Liver (tissue), 9 donors: ENCODE data around the gene ADAM10. TPM values are rescaled to one million over a fixed set of nuclear protein-coding genes. Genes with fewer than 3 reads are reported as not detected.

Source experiments
- DNase-seq: peaks from one replicate; pipeline ENCODE4 v3.0.0-alpha.2; 2017; ENCODE audit warnings: low spot score
- H3K27ac ChIP-seq, 2 donors: one replicate each; pipeline ENCODE4 v1.7.0; 2013; ENCODE audit warnings: inconsistent platforms in 2 of 2, low read length in 2 of 2, control low read depth in 1 of 2, low read depth in 1 of 2, mild to moderate bottlenecking in 1 of 2
- H3K27me3 ChIP-seq, 4 donors: one replicate each; pipeline versions ENCODE4 v1.6.1 to v1.7.0; 2013; ENCODE audit warnings: low read length in 3 of 4, inconsistent platforms in 1 of 4, mild to moderate bottlenecking in 1 of 4, moderate library complexity in 1 of 4; ENCODE audit not compliant: control insufficient read depth in 4 of 4, insufficient read depth in 4 of 4
- H3K36me3 ChIP-seq, 4 donors: one replicate each; pipeline versions ENCODE4 v1.6.1 to v1.7.0; 2013; ENCODE audit warnings: low read length in 3 of 4, mild to moderate bottlenecking in 3 of 4, low read depth in 1 of 4, moderate library complexity in 1 of 4; ENCODE audit not compliant: control insufficient read depth in 4 of 4, insufficient read depth in 3 of 4
- H3K4me1 ChIP-seq, 4 donors: one replicate each; pipeline versions ENCODE4 v1.6.1 to v1.7.0; 2013; ENCODE audit warnings: low read length in 3 of 4, mild to moderate bottlenecking in 3 of 4, moderate library complexity in 1 of 4; ENCODE audit not compliant: control insufficient read depth in 4 of 4, insufficient read depth in 4 of 4
- H3K4me3 ChIP-seq, 3 donors: one replicate each; pipeline versions ENCODE4 v1.6.1 to v1.7.0; 2013; ENCODE audit warnings: low read length in 3 of 3, control low read depth in 1 of 3, low read depth in 1 of 3, mild to moderate bottlenecking in 1 of 3
- H3K9ac ChIP-seq, 2 donors: one replicate each; pipeline ENCODE4 v1.7.0; 2013; ENCODE audit warnings: low read length in 2 of 2, mild to moderate bottlenecking in 2 of 2, moderate library complexity in 2 of 2, control low read depth in 1 of 2, low read depth in 1 of 2
- H3K9me3 ChIP-seq, 4 donors: one replicate each; pipeline versions ENCODE4 v1.6.1 to v1.7.0; 2013; ENCODE audit warnings: low read length in 3 of 4; ENCODE audit not compliant: control insufficient read depth in 4 of 4
- ATF3 ChIP-seq: IDR thresholded peaks from 2 replicates; pipeline ENCODE4 v1.6.1; 2016; ENCODE audit warnings: antibody characterized with exemption
- EGR1 ChIP-seq, 2 donors: IDR thresholded peaks; 2 replicates each; pipeline ENCODE4 v1.6.1; 2016 to 2018; ENCODE audit warnings: antibody characterized with exemption in 2 of 2, low read depth in 2 of 2
- FOXA1 ChIP-seq: IDR thresholded peaks from 2 replicates; pipeline ENCODE4 v1.6.1; 2016; ENCODE audit warnings: antibody characterized with exemption
- FOXA2 ChIP-seq: IDR thresholded peaks from 2 replicates; pipeline ENCODE4 v1.6.1; 2016; ENCODE audit warnings: antibody characterized with exemption
- GABPA ChIP-seq, 2 donors: IDR thresholded peaks in 1 of 2; conservative IDR thresholded peaks in 1 of 2; 2 replicates each; pipeline ENCODE4 v1.6.1; 2016; ENCODE audit warnings: antibody characterized with exemption in 2 of 2, mild to moderate bottlenecking in 1 of 2, moderate library complexity in 1 of 2
- HNF4A ChIP-seq, 2 donors: conservative IDR thresholded peaks; 2 replicates each; pipeline ENCODE4 v1.6.1; 2016; ENCODE audit warnings: antibody characterized with exemption in 2 of 2, mild to moderate bottlenecking in 2 of 2
- MAX ChIP-seq: IDR thresholded peaks from 2 replicates; pipeline ENCODE4 v1.6.1; 2016; ENCODE audit warnings: antibody characterized with exemption
- NR2F2 ChIP-seq: IDR thresholded peaks from 2 replicates; pipeline ENCODE4 v1.6.1; 2016; ENCODE audit warnings: antibody characterized with exemption
- RXRA ChIP-seq, 2 donors: IDR thresholded peaks; 2 replicates each; pipeline ENCODE4 v1.6.1; 2017 to 2018; ENCODE audit warnings: antibody characterized with exemption in 2 of 2, mild to moderate bottlenecking in 1 of 2
- SP1 ChIP-seq: IDR thresholded peaks from 2 replicates; pipeline ENCODE4 v1.6.1; 2018; ENCODE audit warnings: antibody characterized with exemption, mild to moderate bottlenecking
- TAF1 ChIP-seq: conservative IDR thresholded peaks from 2 replicates; pipeline ENCODE4 v1.6.1; 2016; ENCODE audit warnings: antibody characterized with exemption, mild to moderate bottlenecking
- YY1 ChIP-seq: IDR thresholded peaks from 2 replicates; pipeline ENCODE4 v1.6.1; 2016; ENCODE audit warnings: antibody characterized with exemption, mild to moderate bottlenecking
- WGBS: extraction: QIAGEN DNeasy Blood & Tissue Kit; methylation state at CpG from one replicate; pipeline ENCODE4 v1.1.7; 2013; 5-methylcytosine and 5-hydroxymethylcytosine counted together
- polyA plus RNA-seq, 2 donors: library from polyadenylated mRNA; stranded (reverse) in 1 of 2; unstranded in 1 of 2; fragments of 200-250 nt in 1 of 2; fragments of >200 nt in 1 of 2; fragmentation: Nextera tagmentation in 1 of 2; extraction: Ambion mirVana in 1 of 2; gene quantifications; one replicate each; pipeline versions ENCODE4 v1.2.1 to v1.2.3, GENCODE V29; 2013 to 2015
- total RNA-seq, 2 donors: library from RNA; depleted of rRNA; stranded (reverse); fragments of >200 nt; gene quantifications; one replicate each; pipeline ENCODE4 v1.2.3, GENCODE V29; 2014
- TF ChIP-seq, protein P1 (sequence below): IDR thresholded peaks from 2 replicates; pipeline ENCODE4 v1.6.1; 2016; ENCODE audit warnings: antibody characterized with exemption, mild to moderate bottlenecking
- TF ChIP-seq, protein P2 (sequence below): fragments of 150-350 bp; IDR thresholded peaks from 2 replicates; pipeline ENCODE4 v1.5.1; 2017; ENCODE audit warnings: improper control_type of control experiment, low read depth, low read length; ENCODE audit not compliant: missing input control
- donor health status: healthy.
- donor health status: healthy.
- donor health status: healthy.
- donor health status: healthy.
- donor health status: healthy.

ADAM10 gene
- total and polyA plus RNA-seq, 4 donors, result 12.6 to 55.6 (median 34.6) TPM

DNA sequence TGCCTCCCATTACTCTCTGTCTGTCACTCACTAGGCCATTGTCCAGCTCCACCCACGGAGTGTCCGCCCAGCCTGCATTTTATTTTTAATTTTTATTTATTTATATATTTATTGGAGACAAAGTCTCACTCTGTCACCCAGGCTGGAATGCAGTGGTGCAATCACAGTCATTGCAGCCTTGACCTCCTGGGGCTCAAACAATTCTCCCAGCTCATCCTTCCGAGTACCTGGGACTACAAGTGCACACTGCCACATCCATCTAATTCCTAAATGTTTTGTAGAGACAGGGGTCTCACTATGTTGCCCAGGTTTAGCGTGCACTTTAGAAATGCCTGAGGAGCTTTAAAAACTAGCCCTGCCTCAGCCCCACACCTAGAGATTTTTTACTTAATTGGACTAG lies 176.2 kb downstream of the ADAM10 start (continued):
- TF ChIP-seq, protein P1, sequence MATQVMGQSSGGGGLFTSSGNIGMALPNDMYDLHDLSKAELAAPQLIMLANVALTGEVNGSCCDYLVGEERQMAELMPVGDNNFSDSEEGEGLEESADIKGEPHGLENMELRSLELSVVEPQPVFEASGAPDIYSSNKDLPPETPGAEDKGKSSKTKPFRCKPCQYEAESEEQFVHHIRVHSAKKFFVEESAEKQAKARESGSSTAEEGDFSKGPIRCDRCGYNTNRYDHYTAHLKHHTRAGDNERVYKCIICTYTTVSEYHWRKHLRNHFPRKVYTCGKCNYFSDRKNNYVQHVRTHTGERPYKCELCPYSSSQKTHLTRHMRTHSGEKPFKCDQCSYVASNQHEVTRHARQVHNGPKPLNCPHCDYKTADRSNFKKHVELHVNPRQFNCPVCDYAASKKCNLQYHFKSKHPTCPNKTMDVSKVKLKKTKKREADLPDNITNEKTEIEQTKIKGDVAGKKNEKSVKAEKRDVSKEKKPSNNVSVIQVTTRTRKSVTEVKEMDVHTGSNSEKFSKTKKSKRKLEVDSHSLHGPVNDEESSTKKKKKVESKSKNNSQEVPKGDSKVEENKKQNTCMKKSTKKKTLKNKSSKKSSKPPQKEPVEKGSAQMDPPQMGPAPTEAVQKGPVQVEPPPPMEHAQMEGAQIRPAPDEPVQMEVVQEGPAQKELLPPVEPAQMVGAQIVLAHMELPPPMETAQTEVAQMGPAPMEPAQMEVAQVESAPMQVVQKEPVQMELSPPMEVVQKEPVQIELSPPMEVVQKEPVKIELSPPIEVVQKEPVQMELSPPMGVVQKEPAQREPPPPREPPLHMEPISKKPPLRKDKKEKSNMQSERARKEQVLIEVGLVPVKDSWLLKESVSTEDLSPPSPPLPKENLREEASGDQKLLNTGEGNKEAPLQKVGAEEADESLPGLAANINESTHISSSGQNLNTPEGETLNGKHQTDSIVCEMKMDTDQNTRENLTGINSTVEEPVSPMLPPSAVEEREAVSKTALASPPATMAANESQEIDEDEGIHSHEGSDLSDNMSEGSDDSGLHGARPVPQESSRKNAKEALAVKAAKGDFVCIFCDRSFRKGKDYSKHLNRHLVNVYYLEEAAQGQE, result no peak
- TF ChIP-seq EGR1 (IDR thresholded peaks at IDR 0.05; ENCODE audit: low read depth in 2 of 2), result no peak
- TF ChIP-seq YY1, result peak; percentile 14

DNA sequence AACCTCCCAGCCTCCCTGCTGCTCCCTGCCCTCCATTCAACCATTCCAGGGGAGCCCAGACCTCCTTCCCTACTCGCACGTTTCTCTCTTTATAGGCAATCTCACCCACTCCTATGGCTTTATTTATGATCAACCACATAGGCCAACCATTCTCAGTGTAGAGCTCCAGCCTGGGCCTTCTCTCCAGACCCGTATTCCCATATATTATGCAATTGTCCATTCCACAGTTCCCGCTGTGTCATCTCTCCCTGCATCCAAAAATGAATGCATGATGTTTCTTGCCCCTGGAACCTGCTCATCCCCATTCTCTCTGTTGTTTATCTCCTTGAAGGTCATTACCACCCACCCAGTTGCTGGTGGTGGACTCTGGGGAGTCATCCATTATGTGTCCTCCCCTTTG lies 177.0 kb downstream of the ADAM10 start:
- H3K9ac ChIP-seq, result no peak overlapping the region
- H3K9me3 ChIP-seq, result no peaks in the 10 kb centered on the region
- no peaks in the 10 kb centered on the region for H3K36me3 ChIP-seq
- no peak for DNase-seq
- TF ChIP-seq TAF1 (no peak), YY1 (no peak), NR2F2 (no peak), SP1 (no peak), MAX (no peak), RXRA (IDR thresholded peaks at IDR 0.05) (no peak), ATF3 (no peak), FOXA2 (no peak), FOXA1 (no peak), GABPA (IDR thresholded peaks at IDR 0.05 in 1 of 2, conservative IDR thresholded peaks at IDR 0.05 in 1 of 2) (no peak), HNF4A (conservative IDR thresholded peaks at IDR 0.05) (no peak)
- TF ChIP-seq, protein P2, sequence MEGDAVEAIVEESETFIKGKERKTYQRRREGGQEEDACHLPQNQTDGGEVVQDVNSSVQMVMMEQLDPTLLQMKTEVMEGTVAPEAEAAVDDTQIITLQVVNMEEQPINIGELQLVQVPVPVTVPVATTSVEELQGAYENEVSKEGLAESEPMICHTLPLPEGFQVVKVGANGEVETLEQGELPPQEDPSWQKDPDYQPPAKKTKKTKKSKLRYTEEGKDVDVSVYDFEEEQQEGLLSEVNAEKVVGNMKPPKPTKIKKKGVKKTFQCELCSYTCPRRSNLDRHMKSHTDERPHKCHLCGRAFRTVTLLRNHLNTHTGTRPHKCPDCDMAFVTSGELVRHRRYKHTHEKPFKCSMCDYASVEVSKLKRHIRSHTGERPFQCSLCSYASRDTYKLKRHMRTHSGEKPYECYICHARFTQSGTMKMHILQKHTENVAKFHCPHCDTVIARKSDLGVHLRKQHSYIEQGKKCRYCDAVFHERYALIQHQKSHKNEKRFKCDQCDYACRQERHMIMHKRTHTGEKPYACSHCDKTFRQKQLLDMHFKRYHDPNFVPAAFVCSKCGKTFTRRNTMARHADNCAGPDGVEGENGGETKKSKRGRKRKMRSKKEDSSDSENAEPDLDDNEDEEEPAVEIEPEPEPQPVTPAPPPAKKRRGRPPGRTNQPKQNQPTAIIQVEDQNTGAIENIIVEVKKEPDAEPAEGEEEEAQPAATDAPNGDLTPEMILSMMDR, result no peak
- TF ChIP-seq, protein P1, result no peak
- peaks cover 0 to 10% (median 3%) of the 10 kb centered on the region in 4 donors for H3K4me1 ChIP-seq
- WGBS, result 90% methylated on average over 4 of the region's 4 CpGs
- no peak overlapping the region for H3K27ac ChIP-seq
- no peak overlapping the region for H3K4me3 ChIP-seq
- no peaks in the 10 kb centered on the region for H3K27me3 ChIP-seq
